ENCODE measurements around the gene FNDC5. TPM values are rescaled to one million over a fixed set of nuclear protein-coding genes. Genes with fewer than 3 reads are reported as not detected.

The FNDC5 gene
- not detected in 2 replicates for total RNA-seq

GRCh38 chr1:32870615-32871363, at the start of gene FNDC5:
Gene FNDC5, minus strand, starts transcription at chr1:32870912.

GRCh38 chr1:32900956-32901822, 30.5 kb upstream of the FNDC5 start, which contains the start of gene TMEM54:
Gene TMEM54, minus strand, starts transcription at chr1:32901389. Its CDS starts 151 bp downstream, at chr1:32901238.

GRCh38 chr1:32886004-32886827, 15.5 kb upstream of the FNDC5 start, which contains the start of gene HPCA:
Gene HPCA, plus strand, starts transcription at chr1:32886491. Its CDS starts 2,408 bp downstream, at chr1:32888899.

GRCh38 chr1:32817159-32817814, 53.4 kb downstream of the FNDC5 start, which contains the start of the genes S100PBP and YARS1:
Gene S100PBP, plus strand, starts transcription at chr1:32817653. Its CDS starts 8,447 bp downstream, at chr1:32826100.
Gene YARS1, minus strand, starts transcription at chr1:32817358. Its CDS starts 114 bp downstream, at chr1:32817244.

Other genes starting within 250 kb of the FNDC5 start
- 40.4 and 40.8 TPM in 2 replicates for gene ZBTB8OS, start 220.4 kb downstream of the FNDC5 start, total RNA-seq
- 94.2 and 139 TPM in 2 replicates for gene RBBP4, start 219.7 kb downstream of the FNDC5 start, total RNA-seq
- 6.7 and 8.7 TPM in 2 replicates for gene SYNC, start 168.1 kb downstream of the FNDC5 start, total RNA-seq
- 66.5 and 101 TPM in 2 replicates for gene YARS1, start 53.6 kb downstream of the FNDC5 start, total RNA-seq
- gene S100PBP, start 53.3 kb downstream of the FNDC5 start, total RNA-seq, result 9.7 and 14.5 TPM in 2 replicates
- not detected in 2 replicates for gene HPCA, start 15.6 kb upstream of the FNDC5 start, total RNA-seq
- gene TMEM54, start 30.5 kb upstream of the FNDC5 start, total RNA-seq, result 308 and 320 TPM in 2 replicates
- 21.4 and 25.7 TPM in 2 replicates for gene RNF19B, start 93.9 kb upstream of the FNDC5 start, total RNA-seq
- 207 and 278 TPM in 2 replicates for gene AK2, start 166.0 kb upstream of the FNDC5 start, total RNA-seq
- gene AZIN2, start 210.2 kb upstream of the FNDC5 start, total RNA-seq, result 2.8 and 3.1 TPM in 2 replicates